Mesendoderm (in vitro differentiated cells): Measurements from ENCODE around the gene CATSPERD.

Experiments used
- DNase-seq: peaks from one replicate; pipeline ENCODE4 v3.0.0; 2013
- H2AK5ac ChIP-seq: 2 replicates; pipeline ENCODE4 v1.6.1; 2013; ENCODE audit warnings: low read length, inconsistent platforms
- H2BK120ac ChIP-seq: 2 replicates; pipeline ENCODE4 v1.6.1; 2013; ENCODE audit warnings: low read depth, mild to moderate bottlenecking, low read length, moderate library complexity, mixed read lengths
- H2BK15ac ChIP-seq: replicated peaks from 2 replicates; pipeline ENCODE4 v1.6.1; 2013; ENCODE audit warnings: low read depth, mild to moderate bottlenecking, moderate library complexity
- H2BK5ac ChIP-seq: 2 replicates; pipeline ENCODE4 v1.6.1; 2013; ENCODE audit warnings: low read length, inconsistent platforms
- H3K18ac ChIP-seq: 2 replicates; pipeline ENCODE4 v1.6.1; 2013; ENCODE audit warnings: mild to moderate bottlenecking, low read length, mixed read lengths
- H3K23ac ChIP-seq: one replicate; pipeline ENCODE4 v1.6.1; 2013; ENCODE audit warnings: low read length
- H3K27ac ChIP-seq: 2 replicates; pipeline ENCODE4 v1.5.1; 2013; ENCODE audit warnings: low read depth, mild to moderate bottlenecking, inconsistent platforms, low read length, moderate library complexity
- H3K27me3 ChIP-seq: 2 replicates; pipeline ENCODE4 v1.6.1; 2013; ENCODE audit warnings: low read length, control low read depth, mild to moderate bottlenecking, inconsistent platforms; ENCODE audit not compliant: insufficient read depth, poor library complexity
- H3K36me3 ChIP-seq: 2 replicates; pipeline ENCODE4 v1.6.1; 2013; ENCODE audit warnings: low read length, inconsistent platforms; ENCODE audit not compliant: control insufficient read depth, insufficient read depth
- H3K4ac ChIP-seq: one replicate; pipeline ENCODE4 v1.6.1; 2013; ENCODE audit warnings: low read depth, mild to moderate bottlenecking, low read length, moderate library complexity
- H3K4me1 ChIP-seq: 2 replicates; pipeline ENCODE4 v1.6.1; 2013; ENCODE audit warnings: low read depth, low read length, inconsistent platforms; ENCODE audit not compliant: control insufficient read depth
- H3K4me2 ChIP-seq: 2 replicates; pipeline ENCODE4 v1.6.1; 2013; ENCODE audit warnings: low read length
- H3K4me3 ChIP-seq: 2 replicates; pipeline ENCODE4 v1.5.1; 2013; ENCODE audit warnings: mild to moderate bottlenecking, low read length
- H3K56ac ChIP-seq: one replicate; pipeline ENCODE4 v1.6.1; 2013; ENCODE audit warnings: low read length
- H3K79me1 ChIP-seq: 2 replicates; pipeline ENCODE4 v1.6.1; 2013; ENCODE audit warnings: low read length, inconsistent platforms
- H3K79me2 ChIP-seq: 2 replicates; pipeline ENCODE4 v1.6.1; 2013; ENCODE audit warnings: mild to moderate bottlenecking, low read length; ENCODE audit not compliant: control insufficient read depth, insufficient read depth
- H3K9ac ChIP-seq: 2 replicates; pipeline ENCODE4 v1.6.1; 2013; ENCODE audit warnings: low read length, inconsistent platforms
- H4K5ac ChIP-seq: one replicate; pipeline ENCODE4 v1.6.1; 2013; ENCODE audit warnings: low read length
- H4K8ac ChIP-seq: one replicate; pipeline ENCODE4 v1.6.1; 2013; ENCODE audit warnings: low read depth, mild to moderate bottlenecking, control low read depth, low read length, moderate library complexity
- WGBS: extraction: QIAGEN DNeasy Blood & Tissue Kit; methylation state at CpG from one replicate; pipeline ENCODE4 v1.1.7; 2013; ENCODE audit warnings: low lambda C conversion rate, missing lambda C conversion rate; ENCODE audit not compliant: insufficient coverage; ENCODE audit errors: extremely low coverage; 5-methylcytosine and 5-hydroxymethylcytosine counted together

The CATSPERD gene

DNA sequence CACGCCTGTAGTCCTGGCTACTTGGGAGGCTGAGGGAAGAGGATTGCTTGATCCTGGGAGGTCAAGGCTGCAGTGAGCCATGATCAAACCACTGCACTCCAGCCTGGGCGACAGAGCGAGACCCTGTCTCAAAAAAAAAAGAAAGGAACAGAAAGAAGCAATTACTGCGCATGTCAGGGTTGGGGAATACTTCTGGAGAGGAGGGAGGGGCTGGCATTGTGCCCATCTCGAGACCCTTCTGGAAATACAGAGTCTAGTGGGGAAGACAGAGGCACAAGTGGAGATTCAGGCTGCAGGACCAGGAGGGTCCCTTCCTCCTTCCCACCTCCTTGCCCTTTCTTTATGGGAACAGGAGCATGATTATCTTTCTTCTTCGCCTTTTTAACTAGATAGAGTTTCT lies 33.3 kb downstream of the CATSPERD start:
- no peak overlapping the region for H3K56ac ChIP-seq
- no peak overlapping the region for H2BK5ac ChIP-seq
- H2BK15ac ChIP-seq: no peak overlapping the region
- H2BK120ac ChIP-seq: no peak overlapping the region
- no peak overlapping the region for H4K8ac ChIP-seq
- H3K36me3 ChIP-seq: no peaks in the 10 kb centered on the region
- H4K5ac ChIP-seq: no peak overlapping the region
- no peak overlapping the region for H3K9ac ChIP-seq
- no peak overlapping the region for H3K4ac ChIP-seq
- H3K23ac ChIP-seq: no peak overlapping the region
- H3K4me1 ChIP-seq: no peaks in the 10 kb centered on the region
- no peaks in the 10 kb centered on the region for H3K27me3 ChIP-seq
- no peak overlapping the region for H3K4me3 ChIP-seq
- no peak overlapping the region for H3K4me2 ChIP-seq
- no peaks in the 10 kb centered on the region for H3K79me1 ChIP-seq
- no peak overlapping the region for H2AK5ac ChIP-seq
- H3K27ac ChIP-seq: no peak overlapping the region
- H3K18ac ChIP-seq: no peak overlapping the region
- DNase-seq: no peak
- no CpG with 5 or more reads among the region's 6 CpGs for WGBS
- no peaks in the 10 kb centered on the region for H3K79me2 ChIP-seq

DNA sequence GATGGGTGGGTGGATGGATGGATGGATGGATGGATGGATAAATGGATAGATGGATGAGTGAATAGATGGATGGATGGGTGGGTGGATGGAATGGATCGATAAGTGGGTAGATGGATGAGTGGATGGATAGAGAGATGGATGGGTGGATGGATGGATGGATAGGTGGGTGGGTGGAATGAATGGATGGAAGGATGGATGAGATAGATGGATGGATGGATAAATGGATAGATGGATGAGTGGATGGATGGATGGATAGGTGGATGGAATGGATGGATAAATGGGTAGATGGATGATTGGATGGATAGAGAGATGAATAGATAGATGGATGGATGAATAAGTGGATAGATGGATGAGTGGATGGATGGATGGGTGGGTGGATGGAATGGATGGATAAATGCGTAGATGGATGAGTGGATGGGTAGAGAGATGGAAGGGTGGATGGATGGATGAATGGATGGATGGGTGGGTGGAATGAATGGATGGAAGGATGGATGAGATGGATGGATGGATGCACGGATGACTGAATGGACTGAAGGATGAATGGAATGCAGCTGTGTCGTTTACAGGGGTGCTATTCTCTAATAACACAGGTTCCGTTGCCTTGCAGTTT lies 42.3 kb downstream of the CATSPERD start:
- Histone ChIP-seq H3K79me2 (no peaks in the 10 kb centered on the region), H3K56ac (no peak overlapping the region), H3K27me3 (no peaks in the 10 kb centered on the region), H4K8ac (no peak overlapping the region), H3K4ac (no peak overlapping the region), H3K4me1 (no peaks in the 10 kb centered on the region), H3K9ac (no peak overlapping the region), H2BK5ac (no peak overlapping the region), H3K4me2 (no peak overlapping the region), H3K27ac (no peak overlapping the region), H3K23ac (no peak overlapping the region), H3K18ac (no peak overlapping the region), H3K4me3 (no peak overlapping the region), H2BK15ac (no peak overlapping the region), H4K5ac (no peak overlapping the region), H2AK5ac (no peak overlapping the region), H2BK120ac (no peak overlapping the region), H3K79me1 (no peaks in the 10 kb centered on the region), H3K36me3 (no peaks in the 10 kb centered on the region)
- DNase-seq: no peak
- WGBS: 100% methylated on average over 2 of the region's 5 CpGs

DNA sequence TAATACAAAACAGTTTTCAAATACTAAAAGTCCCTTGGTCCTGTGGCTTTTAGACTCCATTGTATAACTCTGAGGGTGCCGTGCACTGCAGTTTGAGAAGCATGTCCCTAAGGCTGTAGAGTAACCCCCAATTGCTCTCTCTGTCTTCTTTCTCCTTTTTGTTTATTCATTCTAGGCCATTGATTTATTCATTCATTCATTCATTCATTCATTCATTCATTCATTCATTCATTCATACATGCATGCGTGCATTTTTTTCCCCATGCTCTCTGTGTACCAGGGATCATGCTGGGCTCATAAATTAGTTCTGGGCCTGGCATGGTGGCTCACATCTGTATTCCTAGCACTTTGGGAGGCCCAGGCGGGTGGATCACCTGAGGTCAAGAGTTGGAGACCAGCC lies 44.8 kb downstream of the CATSPERD start:
- Histone ChIP-seq H3K79me1 (no peaks in the 10 kb centered on the region), H3K36me3 (no peaks in the 10 kb centered on the region), H3K4me3 (no peak overlapping the region), H4K5ac (no peak overlapping the region), H3K27me3 (no peaks in the 10 kb centered on the region), H2AK5ac (no peak overlapping the region), H2BK120ac (no peak overlapping the region), H3K56ac (no peak overlapping the region), H2BK15ac (no peak overlapping the region), H3K4me1 (no peaks in the 10 kb centered on the region), H3K18ac (no peak overlapping the region), H3K27ac (no peak overlapping the region), H4K8ac (no peak overlapping the region), H3K4ac (no peak overlapping the region), H2BK5ac (no peak overlapping the region), H3K4me2 (no peak overlapping the region), H3K23ac (no peak overlapping the region), H3K79me2 (no peaks in the 10 kb centered on the region), H3K9ac (no peak overlapping the region)
- DNase-seq: no peak
- WGBS: no CpG with 5 or more reads among the region's 3 CpGs

DNA sequence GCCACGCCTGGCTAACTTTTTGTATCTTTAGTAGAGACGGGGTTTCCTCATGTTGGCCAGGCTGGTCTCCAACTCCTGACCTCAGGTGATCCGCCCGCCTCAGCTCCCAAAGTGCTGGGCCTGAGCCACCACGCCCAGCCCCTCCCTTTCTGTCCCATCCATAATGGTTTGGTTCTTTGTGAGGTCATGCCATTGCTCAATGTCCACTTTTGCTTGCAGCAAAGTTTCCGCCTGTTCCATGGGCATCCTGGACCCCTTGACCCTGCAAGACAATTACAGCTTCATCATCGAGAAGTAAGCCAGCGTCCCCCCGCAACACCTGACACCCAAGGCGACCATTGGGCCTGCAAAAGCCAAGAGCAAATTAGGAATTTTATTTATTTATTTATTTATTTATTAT lies 47.5 kb downstream of the CATSPERD start:
- Histone ChIP-seq H3K9ac (no peak overlapping the region), H3K4me2 (no peak overlapping the region), H3K4ac (no peak overlapping the region), H3K79me2 (no peaks in the 10 kb centered on the region), H2BK15ac (no peak overlapping the region), H3K27me3 (no peaks in the 10 kb centered on the region), H3K56ac (no peak overlapping the region), H3K18ac (no peak overlapping the region), H2AK5ac (no peak overlapping the region), H4K8ac (no peak overlapping the region), H3K4me3 (no peak overlapping the region), H3K27ac (no peak overlapping the region), H2BK120ac (no peak overlapping the region), H3K23ac (no peak overlapping the region), H4K5ac (no peak overlapping the region), H3K36me3 (no peaks in the 10 kb centered on the region), H3K79me1 (no peaks in the 10 kb centered on the region), H3K4me1 (no peaks in the 10 kb centered on the region), H2BK5ac (no peak overlapping the region)
- WGBS: no CpG with 5 or more reads among the region's 10 CpGs
- no peak for DNase-seq

DNA sequence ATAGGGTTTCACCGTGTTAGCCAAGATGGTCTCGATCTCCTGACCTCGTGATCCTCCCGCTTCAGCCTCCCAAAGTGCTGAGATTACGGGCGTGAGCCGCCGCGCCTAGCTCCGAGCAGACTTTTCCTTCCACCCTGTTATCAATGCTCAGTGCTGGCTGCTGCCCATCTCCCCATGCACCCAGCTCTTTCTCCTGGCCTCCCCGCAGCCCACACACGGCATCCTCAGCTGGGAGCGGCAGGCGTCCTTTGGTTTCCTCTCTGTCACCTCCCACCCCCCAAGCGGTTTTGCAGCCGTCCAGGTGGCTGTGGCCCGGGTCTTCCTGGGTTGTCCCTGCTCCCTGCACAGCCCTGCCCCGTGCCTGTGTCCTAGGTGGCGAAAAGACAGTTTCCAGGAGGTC lies 52.0 kb downstream of the CATSPERD start:
- H3K36me3 ChIP-seq: no peaks in the 10 kb centered on the region
- no peak overlapping the region for H3K56ac ChIP-seq
- H3K4me3 ChIP-seq: no peak overlapping the region
- H3K79me1 ChIP-seq: no peaks in the 10 kb centered on the region
- H3K18ac ChIP-seq: no peak overlapping the region
- no peak overlapping the region for H2BK5ac ChIP-seq
- H3K27ac ChIP-seq: no peak overlapping the region
- H2BK120ac ChIP-seq: no peak overlapping the region
- H2AK5ac ChIP-seq: no peak overlapping the region
- H3K4me2 ChIP-seq: no peak overlapping the region
- H3K9ac ChIP-seq: no peak overlapping the region
- DNase-seq: no peak
- H4K5ac ChIP-seq: no peak overlapping the region
- no peaks in the 10 kb centered on the region for H3K4me1 ChIP-seq
- no peak overlapping the region for H3K4ac ChIP-seq
- WGBS: no CpG with 5 or more reads among the region's 19 CpGs
- no peaks in the 10 kb centered on the region for H3K79me2 ChIP-seq
- no peak overlapping the region for H4K8ac ChIP-seq
- H3K27me3 ChIP-seq: no peaks in the 10 kb centered on the region
- no peak overlapping the region for H3K23ac ChIP-seq
- H2BK15ac ChIP-seq: no peak overlapping the region

DNA sequence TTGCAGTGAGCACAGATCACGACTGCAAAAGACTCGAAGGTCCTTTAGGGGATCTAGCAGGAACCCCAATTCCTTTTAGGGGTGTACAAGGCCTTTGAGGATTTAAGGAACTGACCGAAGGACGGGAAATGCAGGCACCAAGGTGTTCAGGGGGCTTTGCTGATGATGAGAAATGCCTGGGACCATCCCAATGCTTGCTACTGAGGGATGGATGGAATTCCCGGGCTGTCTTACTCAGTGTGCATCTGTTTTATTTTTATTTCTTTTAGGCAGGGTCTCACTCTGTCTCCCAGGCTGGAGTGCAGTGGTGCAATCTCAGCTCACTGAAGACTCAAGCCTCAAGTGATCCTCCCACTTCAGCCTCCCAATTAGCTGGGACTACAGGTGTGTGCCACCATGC lies 52.8 kb downstream of the CATSPERD start:
- H3K23ac ChIP-seq: no peak overlapping the region
- no peak overlapping the region for H3K27ac ChIP-seq
- no peaks in the 10 kb centered on the region for H3K79me2 ChIP-seq
- H4K5ac ChIP-seq: peak overlapping the region; percentile 59
- no peaks in the 10 kb centered on the region for H3K79me1 ChIP-seq
- no peaks in the 10 kb centered on the region for H3K27me3 ChIP-seq
- no peak overlapping the region for H3K4me2 ChIP-seq
- no peak overlapping the region for H3K4ac ChIP-seq
- no peak overlapping the region for H2BK120ac ChIP-seq
- H3K56ac ChIP-seq: peak overlapping the region; percentile 22
- no CpG with 5 or more reads among the region's 5 CpGs for WGBS
- H3K9ac ChIP-seq: no peak overlapping the region
- no peak overlapping the region for H2BK15ac ChIP-seq
- no peak overlapping the region for H2BK5ac ChIP-seq
- H3K18ac ChIP-seq: no peak overlapping the region
- no peaks in the 10 kb centered on the region for H3K36me3 ChIP-seq
- no peak overlapping the region for H2AK5ac ChIP-seq
- H3K4me3 ChIP-seq: no peak overlapping the region
- DNase-seq: no peak
- no peaks in the 10 kb centered on the region for H3K4me1 ChIP-seq
- no peak overlapping the region for H4K8ac ChIP-seq
